ENCODE results near the gene COASY. TPM values are rescaled to one million over a fixed set of nuclear protein-coding genes. Genes with fewer than 3 reads are reported as not detected.
A peak's percentile ranks its signal among the peaks of the same experiment; 100 is the strongest.

COASY gene
- polyA plus RNA-seq, 3 donors: 52.6 to 63.8 (median 57.9) TPM

- no peak overlapping the region for H3K9ac ChIP-seq (ENCODE audit: insufficient read depth, low read length, poor library complexity, severe bottlenecking)
Measured at GRCh38 chr17:42573095-42573494, 11.1 kb downstream of the COASY start.

GRCh38 chr17:42574463-42574862, 12.5 kb downstream of the COASY start:
- peaks cover 0 to 2% (median 0%) of the 10 kb centered on the region in 7 donors for H3K9me3 Mint-ChIP-seq
- Histone ChIP-seq H3K36me3 (replicated peaks in 1 of 2; ENCODE audit: control insufficient read depth in 1 of 2, insufficient read depth in 2 of 2, low read length in 2 of 2) (peaks cover 54 to 61% of the 10 kb centered on the region in 2 donors), H3K27ac (ENCODE audit: low read depth in 1 of 2, low read length in 2 of 2) (no peak overlapping the region), H3K9ac (ENCODE audit: insufficient read depth, low read length, poor library complexity, severe bottlenecking) (no peak overlapping the region), H2AFZ (ENCODE audit: insufficient read depth, low read depth, low read length, poor library complexity, severe bottlenecking) (no peak overlapping the region), H4K20me1 (ENCODE audit: insufficient read depth, low read length) (peaks cover 73% of the 10 kb centered on the region), H3K4me3 (replicated peaks in 1 of 3; ENCODE audit: low read depth in 2 of 3, low read length in 3 of 3) (no peak overlapping the region), H3K4me1 (ENCODE audit: control insufficient read depth in 1 of 2, insufficient read depth in 2 of 2, low read length in 2 of 2) (peaks cover 22 to 27% of the 10 kb centered on the region in 2 donors), H3K9me3 (replicated peaks in 1 of 2; ENCODE audit: control insufficient read depth in 1 of 2, insufficient read depth in 1 of 2, low read length in 2 of 2) (no peaks in the 10 kb centered on the region), H3K4me2 (replicated peaks; ENCODE audit: extremely low read depth, low read length, poor library complexity, severe bottlenecking) (no peak overlapping the region), H3K79me2 (ENCODE audit: insufficient read depth, low read length) (peaks cover 52% of the 10 kb centered on the region), H3K27me3 (ENCODE audit: control insufficient read depth in 2 of 2, insufficient read depth in 2 of 2, low read length in 2 of 2) (no peaks in the 10 kb centered on the region)
- peaks cover 55 to 69% of the 10 kb centered on the region in 2 donors for H3K36me3 Mint-ChIP-seq
- TF ChIP-seq CTCF (IDR thresholded peaks at IDR 0.05): no peak
- H3K4me3 Mint-ChIP-seq: no peak overlapping the region
- intact Hi-C loops (cut with micrococcal nuclease): no loop called here
- no peak for DNase-seq
- 80% methylated on average over 1 of the region's 3 CpGs for WGBS (ENCODE audit: insufficient coverage)
- H3K4me1 Mint-ChIP-seq: peaks cover 35% of the 10 kb centered on the region
- peaks cover 0 to 2% (median 0%) of the 10 kb centered on the region in 3 donors for H3K27me3 Mint-ChIP-seq (ENCODE audit: low read depth in 3 of 3)
- H3K27ac Mint-ChIP-seq: no peak overlapping the region

More at GRCh38 chr17:42573095-42573494, 11.1 kb downstream of the COASY start:
- WGBS (ENCODE audit: insufficient coverage): 69% methylated on average over 3 of the region's 4 CpGs
- Mint-ChIP-seq H3K9me3 (peaks cover 0 to 2% (median 0%) of the 10 kb centered on the region in 7 donors), H3K4me1 (peaks cover 36% of the 10 kb centered on the region), H3K27ac (peak overlapping the region in 6 of 7 donors; percentile 5 to 86 (median 59)), H3K36me3 (peaks cover 64 to 78% of the 10 kb centered on the region in 2 donors), H3K4me3 (no peak overlapping the region), H3K27me3 (ENCODE audit: low read depth in 3 of 3) (peaks cover 0 to 2% (median 0%) of the 10 kb centered on the region in 3 donors)
- Histone ChIP-seq H3K27ac (ENCODE audit: low read depth in 1 of 2, low read length in 2 of 2) (peak overlapping the region in 1 of 2 donors; percentile 27), H3K36me3 (replicated peaks in 1 of 2; ENCODE audit: control insufficient read depth in 1 of 2, insufficient read depth in 2 of 2, low read length in 2 of 2) (peaks cover 66 to 71% of the 10 kb centered on the region in 2 donors), H3K27me3 (ENCODE audit: control insufficient read depth in 2 of 2, insufficient read depth in 2 of 2, low read length in 2 of 2) (no peaks in the 10 kb centered on the region), H3K79me2 (ENCODE audit: insufficient read depth, low read length) (peaks cover 62% of the 10 kb centered on the region), H3K4me3 (replicated peaks in 1 of 3; ENCODE audit: low read depth in 2 of 3, low read length in 3 of 3) (no peak overlapping the region), H2AFZ (ENCODE audit: insufficient read depth, low read depth, low read length, poor library complexity, severe bottlenecking) (no peak overlapping the region), H3K4me2 (replicated peaks; ENCODE audit: extremely low read depth, low read length, poor library complexity, severe bottlenecking) (no peak overlapping the region), H3K9me3 (replicated peaks in 1 of 2; ENCODE audit: control insufficient read depth in 1 of 2, insufficient read depth in 1 of 2, low read length in 2 of 2) (no peaks in the 10 kb centered on the region), H3K4me1 (ENCODE audit: control insufficient read depth in 1 of 2, insufficient read depth in 2 of 2, low read length in 2 of 2) (peaks cover 20 to 28% of the 10 kb centered on the region in 2 donors), H4K20me1 (ENCODE audit: insufficient read depth, low read length) (peaks cover 86% of the 10 kb centered on the region)
- DNase-seq: no peak
- intact Hi-C loops (cut with micrococcal nuclease): no loop called here
- TF ChIP-seq CTCF (IDR thresholded peaks at IDR 0.05): no peak
